HUES64 (cell line): ENCODE data around the gene FOXO3.

Experiments used
- H3K27ac ChIP-seq: 2 replicates; pipeline ENCODE4 v1.7.0; 2013; ENCODE audit warnings: low read depth, low read length, inconsistent platforms
- H3K27me3 ChIP-seq: 2 replicates; pipeline ENCODE4 v1.6.1; 2013; ENCODE audit warnings: mild to moderate bottlenecking, low read length; ENCODE audit not compliant: insufficient read depth
- H3K36me3 ChIP-seq: 2 replicates; pipeline ENCODE4 v1.6.1; 2013; ENCODE audit warnings: mild to moderate bottlenecking, low read length; ENCODE audit not compliant: insufficient read depth
- H3K4me1 ChIP-seq: 2 replicates; pipeline ENCODE4 v1.6.1; 2013; ENCODE audit warnings: mild to moderate bottlenecking, low read length, moderate library complexity; ENCODE audit not compliant: insufficient read depth
- H3K4me3 ChIP-seq: 2 replicates; pipeline ENCODE4 v1.5.1; 2013; ENCODE audit warnings: mild to moderate bottlenecking, low read length, moderate library complexity
- H3K9ac ChIP-seq: 2 replicates; pipeline ENCODE4 v1.6.1; 2013; ENCODE audit warnings: mild to moderate bottlenecking, low read depth, low read length
- H3K9me3 ChIP-seq: 2 replicates; pipeline ENCODE4 v1.6.1; 2013; ENCODE audit warnings: low read depth, low read length; ENCODE audit not compliant: insufficient read depth
- WGBS: fragments of 150-250, 120-280 bp; methylation state at CpG from one replicate; pipeline ENCODE4 v1.1.7; 2013; ENCODE audit warnings: missing lambda C conversion rate; 5-methylcytosine and 5-hydroxymethylcytosine counted together

Gene FOXO3

DNA sequence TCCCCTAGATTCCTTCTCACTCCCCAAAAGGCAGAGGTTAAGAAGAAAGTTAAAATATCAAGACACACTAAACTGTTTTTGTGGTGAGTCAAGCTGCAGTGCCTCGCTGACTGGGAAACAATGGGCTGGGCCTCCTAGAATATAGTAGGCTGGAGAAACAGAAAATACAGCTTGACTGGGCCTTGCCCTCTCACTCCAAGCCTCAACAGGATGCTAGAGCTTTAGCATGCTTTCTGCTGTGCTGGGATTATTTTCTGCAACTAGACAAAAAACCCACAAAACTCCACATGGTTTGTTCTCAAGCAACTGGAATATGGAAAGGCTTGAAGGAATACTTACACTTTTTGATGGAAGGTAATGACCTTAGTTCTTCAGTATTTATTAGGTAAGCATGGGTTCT lies 27.9 kb downstream of the FOXO3 start:
- no peaks in the 10 kb centered on the region for H3K36me3 ChIP-seq
- no peaks in the 10 kb centered on the region for H3K9me3 ChIP-seq
- peaks cover 42% of the 10 kb centered on the region for H3K4me1 ChIP-seq
- H3K4me3 ChIP-seq: no peak overlapping the region
- no peaks in the 10 kb centered on the region for H3K27me3 ChIP-seq
- peak overlapping the region; percentile 84 for H3K27ac ChIP-seq
- WGBS: 39% methylated on average over 1 of the region's 1 CpG
- peak overlapping the region; percentile 51; the same call in 1 of the 2 replicates for H3K9ac ChIP-seq

DNA sequence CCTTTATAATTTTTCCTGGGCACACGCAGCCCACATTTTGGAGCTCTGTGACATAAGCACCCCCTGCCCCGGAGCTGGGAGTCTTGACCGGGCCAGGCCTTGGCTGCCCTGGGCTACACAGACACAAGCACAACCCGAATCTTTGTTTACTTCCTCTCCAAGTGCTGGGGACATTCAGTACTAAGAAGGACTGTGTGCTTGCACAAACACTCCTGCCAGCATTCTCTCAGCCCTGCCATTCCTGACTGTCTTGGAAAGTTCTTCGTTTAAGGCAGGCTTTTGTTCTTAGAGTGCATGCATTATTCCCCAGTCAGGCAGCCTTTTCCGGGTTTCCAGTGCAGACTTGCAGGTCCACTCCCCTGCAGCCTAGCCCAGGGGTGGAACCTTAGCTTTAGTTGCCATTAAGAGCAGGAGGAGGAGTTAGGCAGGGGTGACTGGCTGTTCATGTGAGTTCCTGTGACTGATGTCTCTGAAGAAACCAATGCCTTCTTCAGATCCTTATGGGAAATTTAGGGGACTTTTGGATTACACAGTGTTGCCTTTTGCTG lies 28.6 kb downstream of the FOXO3 start:
- H3K9ac ChIP-seq: peak overlapping the region; percentile 51; the same call in 1 of the 2 replicates

GRCh38 chr6:108591040-108591816 lies 30.5 kb downstream of the FOXO3 start:
- no peaks in the 10 kb centered on the region for H3K36me3 ChIP-seq
- 92% methylated on average over 8 of the region's 8 CpGs for WGBS
- H3K9me3 ChIP-seq: no peaks in the 10 kb centered on the region
- H3K4me1 ChIP-seq: peaks cover 53% of the 10 kb centered on the region
- no peak overlapping the region for H3K4me3 ChIP-seq
- H3K9ac ChIP-seq: no peak overlapping the region
- H3K27ac ChIP-seq: no peak overlapping the region
- no peaks in the 10 kb centered on the region for H3K27me3 ChIP-seq

More for the DNA sequence above, 28.6 kb downstream of the FOXO3 start:
- 28% methylated on average over 6 of the region's 6 CpGs for WGBS
- Histone ChIP-seq H3K27ac (peak overlapping the region; percentile 84), H3K4me3 (no peak overlapping the region), H3K4me1 (peaks cover 42% of the 10 kb centered on the region), H3K27me3 (no peaks in the 10 kb centered on the region), H3K36me3 (no peaks in the 10 kb centered on the region), H3K9me3 (no peaks in the 10 kb centered on the region)

DNA sequence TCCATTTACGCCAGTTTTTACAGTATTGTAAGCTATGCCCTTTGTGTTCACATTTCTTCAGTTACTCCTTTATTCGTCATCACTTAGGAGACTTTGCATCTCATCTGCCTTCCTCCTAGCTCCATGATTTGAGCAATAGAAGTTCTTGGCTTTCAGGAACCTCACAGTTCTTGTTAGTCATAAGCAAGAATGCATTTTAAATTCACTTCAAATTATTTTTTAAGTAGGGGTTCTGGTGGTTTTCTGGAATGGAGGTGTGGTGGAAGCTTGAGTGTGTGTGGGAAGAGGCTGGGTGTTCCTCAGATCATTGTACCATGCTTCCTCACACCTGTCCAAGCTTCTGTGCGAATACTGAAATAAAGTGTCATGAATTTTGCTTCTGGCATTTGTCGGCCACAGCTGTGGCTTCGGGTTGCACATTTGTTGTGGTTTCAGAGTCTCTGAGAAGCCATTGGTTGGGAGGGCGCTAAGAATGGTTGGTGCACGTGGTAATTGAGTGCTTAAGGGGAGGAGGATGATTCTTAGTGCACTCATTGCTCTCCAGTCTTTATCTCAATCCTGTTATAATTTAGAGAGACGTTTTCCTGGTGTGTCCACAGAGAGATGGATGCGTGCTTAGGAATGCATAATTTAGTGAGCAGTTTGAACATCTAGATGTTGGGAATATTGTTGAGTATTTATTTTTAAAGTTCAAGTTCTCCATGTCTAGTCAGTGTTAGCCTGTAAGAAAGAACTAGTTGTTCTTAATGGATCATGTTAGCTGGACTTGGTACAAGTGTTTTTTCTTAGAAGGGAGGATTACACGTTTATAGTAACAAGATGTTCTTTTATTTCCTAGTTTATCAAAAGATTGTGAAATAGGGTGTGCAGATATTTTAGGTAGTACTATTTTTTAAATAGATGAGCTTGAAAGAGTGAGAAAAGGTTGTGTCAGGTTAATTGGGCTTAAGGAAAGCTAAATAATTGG lies 31.9 kb downstream of the FOXO3 start:
- H3K36me3 ChIP-seq: no peaks in the 10 kb centered on the region
- WGBS: 85% methylated on average over 10 of the region's 10 CpGs
- H3K4me1 ChIP-seq: peaks cover 51% of the 10 kb centered on the region
- H3K27me3 ChIP-seq: no peaks in the 10 kb centered on the region
- H3K9ac ChIP-seq: no peak overlapping the region
- no peaks in the 10 kb centered on the region for H3K9me3 ChIP-seq
- no peak overlapping the region for H3K4me3 ChIP-seq
- no peak overlapping the region for H3K27ac ChIP-seq

DNA sequence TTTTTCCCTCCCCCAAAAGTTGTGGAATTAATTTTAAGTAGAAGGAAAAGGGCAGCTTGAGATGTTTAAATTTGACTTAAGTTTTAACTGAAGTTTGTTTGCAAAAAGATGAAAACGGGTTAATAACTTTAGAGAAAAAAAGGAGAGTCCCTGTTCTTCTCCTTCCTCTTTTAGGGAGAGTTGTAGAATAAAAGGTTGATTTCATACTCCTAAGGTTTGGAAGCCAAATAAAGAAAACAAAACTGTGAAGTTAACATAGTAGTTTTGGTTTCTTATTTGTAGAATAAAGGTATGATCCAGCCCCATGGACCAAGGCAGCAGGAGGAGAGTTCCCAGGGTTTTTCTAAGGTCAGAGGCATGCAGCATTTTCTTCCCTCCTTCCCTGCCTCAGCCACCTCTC lies 33.4 kb downstream of the FOXO3 start:
- 57% methylated on average over 1 of the region's 1 CpG for WGBS
- H3K4me3 ChIP-seq: no peak overlapping the region
- H3K27ac ChIP-seq: no peak overlapping the region
- no peak overlapping the region for H3K9ac ChIP-seq
- H3K9me3 ChIP-seq: no peaks in the 10 kb centered on the region
- H3K27me3 ChIP-seq: no peaks in the 10 kb centered on the region
- peaks cover 36% of the 10 kb centered on the region for H3K4me1 ChIP-seq
- no peaks in the 10 kb centered on the region for H3K36me3 ChIP-seq

DNA sequence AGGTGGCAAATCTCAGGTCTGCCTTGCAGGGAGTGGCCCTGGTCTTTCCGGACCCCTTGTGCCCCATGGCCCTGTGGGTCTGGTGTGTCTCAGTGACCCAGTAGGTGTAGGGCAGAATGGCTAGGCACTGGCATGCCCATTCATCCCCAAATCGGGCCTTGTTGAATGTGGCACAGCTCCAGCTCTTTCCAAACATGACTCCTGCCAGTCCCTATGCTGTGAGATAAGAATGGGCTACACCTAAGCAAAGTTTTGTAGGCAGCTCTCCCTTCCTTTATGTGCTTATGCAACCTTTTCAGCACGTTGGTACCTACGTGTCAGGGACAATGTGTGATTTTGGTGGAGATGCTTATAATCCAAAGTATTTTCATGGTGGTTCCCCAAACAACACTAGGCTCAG lies 33.9 kb downstream of the FOXO3 start:
- H3K9me3 ChIP-seq: no peaks in the 10 kb centered on the region
- H3K4me3 ChIP-seq: no peak overlapping the region
- no peak overlapping the region for H3K27ac ChIP-seq
- H3K27me3 ChIP-seq: no peaks in the 10 kb centered on the region
- H3K36me3 ChIP-seq: no peaks in the 10 kb centered on the region
- H3K4me1 ChIP-seq: peaks cover 31% of the 10 kb centered on the region
- H3K9ac ChIP-seq: no peak overlapping the region
- WGBS: 93% methylated on average over 3 of the region's 4 CpGs

DNA sequence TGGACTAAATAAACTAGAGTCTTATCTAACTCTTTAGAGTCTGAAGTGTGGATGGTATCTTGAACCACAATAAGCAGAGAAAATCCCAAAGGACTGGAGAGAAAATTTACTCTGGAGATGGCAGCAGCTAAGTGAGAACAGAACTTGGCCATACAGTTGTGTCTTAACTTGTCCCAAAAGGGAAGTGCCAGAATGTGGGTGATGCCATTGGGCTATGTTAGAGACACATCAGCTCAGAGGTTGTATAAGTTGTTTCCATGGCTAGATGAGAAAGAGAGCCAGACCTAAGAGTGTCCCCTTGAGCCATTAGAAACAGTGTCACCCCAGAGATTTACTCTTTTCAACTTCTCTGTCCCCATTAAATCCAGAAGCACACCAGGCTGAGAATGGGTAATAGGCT lies 36.2 kb downstream of the FOXO3 start:
- Histone ChIP-seq H3K27me3 (no peaks in the 10 kb centered on the region), H3K27ac (no peak overlapping the region), H3K36me3 (no peaks in the 10 kb centered on the region), H3K4me3 (no peak overlapping the region), H3K9ac (no peak overlapping the region), H3K4me1 (peaks cover 23% of the 10 kb centered on the region), H3K9me3 (no peaks in the 10 kb centered on the region)

GRCh38 chr6:108597572-108598304 lies 37.0 kb downstream of the FOXO3 start:
- Histone ChIP-seq H3K9ac (no peak overlapping the region), H3K36me3 (no peaks in the 10 kb centered on the region), H3K27me3 (no peaks in the 10 kb centered on the region), H3K9me3 (no peaks in the 10 kb centered on the region), H3K4me1 (peaks cover 18% of the 10 kb centered on the region), H3K4me3 (no peak overlapping the region), H3K27ac (no peak overlapping the region)
- 92% methylated on average over 3 of the region's 5 CpGs for WGBS

DNA sequence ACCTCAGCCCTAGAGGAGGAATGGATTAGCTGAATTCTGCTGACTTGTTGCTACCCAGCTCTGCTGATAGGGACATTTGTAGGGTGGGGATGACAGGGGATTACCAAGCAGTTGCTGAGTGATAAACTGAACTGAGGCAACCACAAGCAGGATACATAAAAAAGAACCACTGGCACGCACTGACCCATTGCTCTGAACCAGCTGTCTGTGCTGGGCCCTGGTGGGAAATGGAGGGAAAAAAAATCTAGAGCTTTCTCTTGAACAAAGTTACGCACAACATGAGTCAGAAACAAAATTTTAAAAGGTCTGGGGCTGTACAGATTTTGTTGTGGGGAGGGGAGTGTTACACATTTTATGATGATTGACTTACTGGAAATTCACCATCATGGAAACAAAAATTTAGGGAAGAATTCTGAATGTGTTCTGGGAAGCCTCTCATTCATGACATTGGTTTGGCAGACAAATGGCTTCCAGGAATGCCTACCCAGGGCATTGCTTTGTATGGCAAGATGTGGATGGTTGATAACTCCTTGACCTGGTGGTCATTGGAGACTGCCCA lies 37.7 kb downstream of the FOXO3 start:
- Histone ChIP-seq H3K4me3 (no peak overlapping the region), H3K9ac (no peak overlapping the region), H3K27ac (no peak overlapping the region), H3K9me3 (no peaks in the 10 kb centered on the region), H3K4me1 (peaks cover 16% of the 10 kb centered on the region), H3K27me3 (no peaks in the 10 kb centered on the region), H3K36me3 (no peaks in the 10 kb centered on the region)
- WGBS: 88% methylated on average over 2 of the region's 2 CpGs

DNA sequence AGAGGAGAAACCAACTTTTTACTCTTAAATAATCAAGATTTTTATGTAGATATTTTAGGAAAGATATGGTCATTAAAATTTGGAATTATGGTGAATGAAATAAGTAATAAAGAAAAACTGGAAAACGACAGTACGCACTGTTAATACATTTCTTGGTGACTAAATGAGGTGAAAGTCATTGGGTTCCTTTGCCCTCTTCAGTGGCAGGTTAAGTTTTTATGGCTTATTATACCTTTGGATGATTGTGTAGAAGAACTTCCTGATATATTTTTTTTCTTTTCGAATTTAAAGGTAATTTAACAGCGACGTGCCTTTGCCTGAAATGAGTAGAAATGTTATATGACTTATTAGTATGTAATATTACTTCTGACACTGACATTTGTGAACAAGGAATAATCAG lies 43.4 kb downstream of the FOXO3 start:
- 98% methylated on average over 5 of the region's 5 CpGs for WGBS
- Histone ChIP-seq H3K36me3 (no peaks in the 10 kb centered on the region), H3K4me3 (no peak overlapping the region), H3K4me1 (peaks cover 4% of the 10 kb centered on the region; the same call in 1 of the 2 replicates), H3K27ac (no peak overlapping the region), H3K9me3 (no peaks in the 10 kb centered on the region), H3K9ac (no peak overlapping the region), H3K27me3 (no peaks in the 10 kb centered on the region)
